ENCODE data around the gene TMEM232.

- no peak for TF ChIP-seq CTCF (IDR thresholded peaks at IDR 0.05)
- TF ChIP-seq POLR2A (IDR thresholded peaks at IDR 0.05) = no peak
Measured at GRCh38 chr5:110401881-110402280, 324.6 kb downstream of the TMEM232 start.

All from thyroid gland (tissue), 4 donors.